IMR-90 (cell line): ENCODE results near the gene MLEC. TPM values are rescaled to one million over a fixed set of nuclear protein-coding genes. Genes with fewer than 3 reads are reported as not detected.

ENCODE experiments used
- ATAC-seq: fragments of 200-7000 bp; cut with Tn5 transposase; 2 replicates; pipeline ENCODE4 v1.9.1; 2020; ENCODE audit warnings: low read depth, mild to moderate bottlenecking, moderate library complexity
- BruUV-seq: library from RNA; stranded (reverse); fragments of 400-500 nt; replicated peaks from 2 replicates; lab custom pipeline; 2021; lab: Mats Ljungman, UMichigan
- CTCF ChIA-PET: fragments of 300-600 bp; formaldehyde crosslinking; extraction: SDS; loops from one replicate; lab custom pipeline; 2021; ENCODE audit warnings: antibody characterized with exemption; lab: Yijun Ruan, JAX
- POLR2A ChIA-PET: fragments of 300-600 bp; sonication (Branson Sonifier 250); formaldehyde crosslinking; loops from one replicate; lab custom pipeline; 2022; ENCODE audit warnings: antibody characterized with exemption; ENCODE audit not compliant: unreplicated experiment; lab: Charles Lee
- DNase-seq: peaks from one replicate; pipeline ENCODE4 v3.0.0; 2013
- H2AFZ ChIP-seq: replicated peaks from 2 replicates; pipeline ENCODE3; 2013; ENCODE audit warnings: low read length, mild to moderate bottlenecking; ENCODE audit not compliant: poor library complexity
- H2AK5ac ChIP-seq: 2 replicates; pipeline ENCODE4 v1.6.1; 2013; ENCODE audit warnings: low read depth, low read length, inconsistent platforms
- H2AK9ac ChIP-seq: replicated peaks from 2 replicates; pipeline ENCODE3; 2013; ENCODE audit warnings: mild to moderate bottlenecking, low read depth, low read length, moderate library complexity; ENCODE audit not compliant: poor library complexity
- H2BK120ac ChIP-seq: 2 replicates; pipeline ENCODE4 v1.6.1; 2013; ENCODE audit warnings: low read depth, low read length, inconsistent platforms
- H2BK15ac ChIP-seq: 3 replicates; pipeline ENCODE4 v1.6.1; 2013; ENCODE audit warnings: low read depth, low read length, inconsistent platforms
- H2BK20ac ChIP-seq: 2 replicates; pipeline ENCODE4 v1.6.1; 2013; ENCODE audit warnings: low read depth, mild to moderate bottlenecking, inconsistent platforms, low read length, moderate library complexity
- H2BK5ac ChIP-seq: 2 replicates; pipeline ENCODE4 v1.6.1; 2013; ENCODE audit warnings: mild to moderate bottlenecking, low read depth, low read length, inconsistent platforms; ENCODE audit not compliant: poor library complexity, severe bottlenecking
- H3K14ac ChIP-seq: replicated peaks from 2 replicates; pipeline ENCODE4 v1.6.1; 2013; ENCODE audit warnings: low read depth, low read length, inconsistent platforms
- H3K18ac ChIP-seq: 2 replicates; pipeline ENCODE4 v1.6.1; 2013; ENCODE audit warnings: low read depth, low read length, control low read depth
- H3K23ac ChIP-seq: 2 replicates; pipeline ENCODE4 v1.6.1; 2013; ENCODE audit warnings: low read depth, low read length, inconsistent platforms
- H3K27ac ChIP-seq: 2 replicates; pipeline ENCODE4 v1.5.1; 2013; ENCODE audit warnings: mild to moderate bottlenecking, control low read depth, low read length; ENCODE audit not compliant: insufficient read depth
- H3K27me3 ChIP-seq: 2 replicates; pipeline ENCODE4 v1.6.1; 2013; ENCODE audit warnings: low read length; ENCODE audit not compliant: control insufficient read depth, insufficient read depth
- H3K36me3 ChIP-seq: 2 replicates; pipeline ENCODE4 v1.6.1; 2013; ENCODE audit warnings: low read length, mixed read lengths; ENCODE audit not compliant: control insufficient read depth, insufficient read depth
- H3K4ac ChIP-seq: 2 replicates; pipeline ENCODE4 v1.6.1; 2013; ENCODE audit warnings: low read depth, low read length, inconsistent platforms
- H3K4me1 ChIP-seq: 2 replicates; pipeline ENCODE4 v1.6.1; 2013; ENCODE audit warnings: low read length, mixed read lengths; ENCODE audit not compliant: control insufficient read depth, insufficient read depth
- H3K4me2 ChIP-seq: 2 replicates; pipeline ENCODE4 v1.6.1; 2013; ENCODE audit warnings: low read depth, mild to moderate bottlenecking, control low read depth, low read length, moderate library complexity
- H3K4me3 ChIP-seq: 2 replicates; pipeline ENCODE4 v1.5.1; 2013; ENCODE audit warnings: low read depth, mild to moderate bottlenecking, control low read depth, low read length, moderate library complexity; ENCODE audit not compliant: insufficient read depth
- H3K56ac ChIP-seq: 2 replicates; pipeline ENCODE4 v1.6.1; 2013; ENCODE audit warnings: low read length, inconsistent platforms; ENCODE audit not compliant: insufficient read depth; ENCODE audit errors: extremely low read depth
- H3K79me1 ChIP-seq, 2 experiments: 2 replicates each; pipeline ENCODE4 v1.6.1; 2013; ENCODE audit warnings: low read length in 2 of 2, inconsistent platforms in 1 of 2, low read depth in 1 of 2
- H3K9ac ChIP-seq: 2 replicates; pipeline ENCODE4 v1.6.1; 2013; ENCODE audit warnings: low read depth, low read length, control low read depth
- H3K9me1 ChIP-seq: 2 replicates; pipeline ENCODE4 v1.6.1; 2013; ENCODE audit warnings: low read length, inconsistent platforms; ENCODE audit not compliant: insufficient read depth
- H3K9me3 ChIP-seq: 2 replicates; pipeline ENCODE4 v1.6.1; 2013; ENCODE audit warnings: low read length; ENCODE audit not compliant: control insufficient read depth, insufficient read depth
- H4K20me1 ChIP-seq: 2 replicates; pipeline ENCODE4 v1.6.1; 2013; ENCODE audit warnings: low read length, inconsistent platforms; ENCODE audit not compliant: insufficient read depth
- H4K5ac ChIP-seq: 2 replicates; pipeline ENCODE4 v1.6.1; 2013; ENCODE audit warnings: mild to moderate bottlenecking, low read depth, low read length, control low read depth
- H4K8ac ChIP-seq, 2 experiments: 2 replicates each; pipeline ENCODE4 v1.6.1; 2013; ENCODE audit warnings: low read depth in 2 of 2, low read length in 2 of 2, control low read depth in 1 of 2, inconsistent platforms in 1 of 2
- H4K91ac ChIP-seq: 2 replicates; pipeline ENCODE4 v1.6.1; 2013; ENCODE audit warnings: low read depth, low read length, inconsistent platforms; ENCODE audit not compliant: insufficient read depth
- BHLHE40 ChIP-seq: fragments of 150-350 bp; IDR thresholded peaks from 2 replicates; pipeline ENCODE4 v1.6.1; 2016; ENCODE audit warnings: mild to moderate bottlenecking, low read depth, low read length
- CEBPB ChIP-seq: IDR thresholded peaks from 2 replicates; pipeline ENCODE4 v1.6.1; 2012; ENCODE audit warnings: low read depth, low read length, improper control_type of control experiment
- CHD1 ChIP-seq: IDR thresholded peaks from 2 replicates; pipeline ENCODE4 v1.6.1; 2012; ENCODE audit warnings: low read depth, low read length, improper control_type of control experiment
- CTCF ChIP-seq: conservative IDR thresholded peaks from 2 replicates; pipeline ENCODE4 v1.5.1; 2012; ENCODE audit warnings: mild to moderate bottlenecking, low read depth, low read length, improper control_type of control experiment
- ELK1 ChIP-seq: fragments of 150-350 bp; IDR thresholded peaks from 2 replicates; pipeline ENCODE4 v1.6.1; 2016; ENCODE audit warnings: low read depth, mild to moderate bottlenecking, low read length, moderate library complexity, borderline replicate concordance
- FOS ChIP-seq: fragments of 150-350 bp; IDR thresholded peaks from 2 replicates; pipeline ENCODE4 v1.6.1; 2016; ENCODE audit warnings: low read depth, low read length
- MAFK ChIP-seq: IDR thresholded peaks from 2 replicates; pipeline ENCODE4 v1.6.1; 2012; ENCODE audit warnings: low read depth, low read length, improper control_type of control experiment
- MAZ ChIP-seq: IDR thresholded peaks from 2 replicates; pipeline ENCODE4 v1.6.1; 2012; ENCODE audit warnings: low read depth, mild to moderate bottlenecking, low read length, improper control_type of control experiment, moderate library complexity, borderline replicate concordance
- MXI1 ChIP-seq: IDR thresholded peaks from 2 replicates; pipeline ENCODE4 v1.6.1; 2012; ENCODE audit warnings: low read depth, mild to moderate bottlenecking, low read length, moderate library complexity, borderline replicate concordance
- NFE2L2 ChIP-seq: fragments of 150-350 bp; IDR thresholded peaks from 2 replicates; pipeline ENCODE4 v1.6.1; 2016; ENCODE audit warnings: low read depth, mild to moderate bottlenecking, low read length
- POLR2A ChIP-seq: IDR thresholded peaks from 2 replicates; pipeline ENCODE4 v1.6.1; 2012; ENCODE audit warnings: mild to moderate bottlenecking, low read depth, low read length
- RAD21 ChIP-seq: IDR thresholded peaks from 2 replicates; pipeline ENCODE4 v1.6.1; 2012; ENCODE audit warnings: low read length, improper control_type of control experiment
- RCOR1 ChIP-seq: IDR thresholded peaks from 2 replicates; pipeline ENCODE4 v1.6.1; 2012; ENCODE audit warnings: mild to moderate bottlenecking, low read length, improper control_type of control experiment; ENCODE audit not compliant: insufficient replicate concordance
- RFX5 ChIP-seq: IDR thresholded peaks from 2 replicates; pipeline ENCODE4 v1.8.0; 2012; ENCODE audit warnings: low read depth, mild to moderate bottlenecking, low read length, moderate library complexity
- SMC3 ChIP-seq: fragments of 150-350 bp; IDR thresholded peaks from 2 replicates; pipeline ENCODE4 v1.6.1; 2016; ENCODE audit warnings: low read depth, mild to moderate bottlenecking, antibody characterized with exemption, low read length, moderate library complexity
- USF2 ChIP-seq: fragments of 150-350 bp; IDR thresholded peaks from 2 replicates; pipeline ENCODE4 v1.6.1; 2017; ENCODE audit warnings: mild to moderate bottlenecking, antibody characterized with exemption, low read length, low read depth
- WGBS, 2 experiments: methylation state at CpG; one replicate each; pipeline versions ENCODE4 v1.1.5 to v1.1.7; 2013; ENCODE audit warnings: missing lambda C conversion rate in 2 of 2; ENCODE audit not compliant: insufficient read length in 1 of 2; ENCODE audit errors: extremely low coverage in 2 of 2; 5-methylcytosine and 5-hydroxymethylcytosine counted together
- dilution Hi-C: fragments of 300-500 bp; cut with HindIII; formaldehyde crosslinking; loops from one replicate; pipeline ENCODE4 v1.14.3; 2018; ENCODE audit warnings: low sequenced_read_pairs; ENCODE audit not compliant: unreplicated experiment
- in situ Hi-C: fragments of 300-500 bp; cut with MboI; formaldehyde crosslinking; loops from 3 replicates; pipeline ENCODE4 v1.14.3; 2019; ENCODE audit warnings: low sequenced_read_pairs, inconsistent platforms, mixed read lengths
- intact Hi-C: fragments of 100-400 bp; cut with micrococcal nuclease; formaldehyde crosslinking; loops from 2 replicates; pipeline ENCODE4 v1.10.0; 2022
- polyA plus RNA-seq, 3 experiments: library from polyadenylated mRNA; depleted of rRNA; stranded (reverse); fragments of >200 nt; gene quantifications; 2 replicates each; pipeline ENCODE4 v1.2.3, GENCODE V29; 2012; ENCODE audit warnings: low replicate concordance in 1 of 3
- total RNA-seq: library from RNA; depleted of rRNA; stranded (reverse); fragments of >200 nt; gene quantifications from 2 replicates; pipeline ENCODE4 v1.2.3, GENCODE V29; 2012

Gene MLEC
- total and polyA plus RNA-seq, 2 of the 4 experiments (the other 2 are of a cell fraction), result 44.1 to 137 TPM

GRCh38 chr12:120733574-120733973, 46.6 kb downstream of the MLEC start:
- Histone ChIP-seq H3K9me3 (no peaks in the 10 kb centered on the region), H3K27me3 (no peaks in the 10 kb centered on the region), H4K8ac (no peak overlapping the region), H3K9me1 (no peaks in the 10 kb centered on the region), H4K5ac (no peak overlapping the region), H3K56ac (no peak overlapping the region), H3K14ac (no peak overlapping the region), H2BK15ac (no peak overlapping the region), H4K20me1 (no peaks in the 10 kb centered on the region), H2AK9ac (no peak overlapping the region), H3K18ac (no peak overlapping the region), H3K79me1 (no peaks in the 10 kb centered on the region), H3K9ac (no peak overlapping the region), H3K27ac (no peak overlapping the region), H2AK5ac (no peak overlapping the region), H3K4me2 (no peak overlapping the region), H2AFZ (no peak overlapping the region), H3K23ac (no peak overlapping the region), H3K36me3 (peaks cover 2% of the 10 kb centered on the region), H4K91ac (no peak overlapping the region), H2BK5ac (no peak overlapping the region), H2BK20ac (no peak overlapping the region), H3K4me3 (no peak overlapping the region), H3K4me1 (no peaks in the 10 kb centered on the region), H3K4ac (no peak overlapping the region), H2BK120ac (no peak overlapping the region)
- no peak for ATAC-seq
- no TSS peak for BruUV-seq
- intact Hi-C loops (no loop called here), in situ Hi-C loops (no loop called here), dilution Hi-C loops (no loop called here)
- ChIA-PET CTCF (no interaction called here), POLR2A (no interaction called here)
- WGBS, 2 experiments, result 83% methylated on average over 2 of the region's 3 CpGs; no CpG with 5 or more reads in 1 of the 2 experiments
- no peak for DNase-seq
- TF ChIP-seq NFE2L2 (no peak), POLR2A (no peak), RFX5 (no peak), SMC3 (no peak), MAFK (no peak), RAD21 (no peak), ELK1 (no peak), MXI1 (no peak), CEBPB (no peak), USF2 (no peak), FOS (no peak), RCOR1 (no peak), CHD1 (no peak), CTCF (no peak), BHLHE40 (no peak), MAZ (no peak)
